Fibroblast of lung (primary cell): Measurements from ENCODE around the gene LIF. TPM values are rescaled to one million over a fixed set of nuclear protein-coding genes. Genes with fewer than 3 reads are reported as not detected.

Source experiments
- DNase-seq, 2 donors: peaks; one replicate each; pipeline versions ENCODE4 v3.0.0 to v3.0.0-alpha.2; 2010; ENCODE audit warnings: low read depth in 2 of 2
- H2AFZ ChIP-seq: 2 replicates; pipeline ENCODE4 v1.5.1; 2012; ENCODE audit warnings: low read length, control low read depth, inconsistent platforms
- H3K27ac ChIP-seq: 2 replicates; pipeline ENCODE4 v1.5.1; 2011; ENCODE audit warnings: low read length, control low read depth; ENCODE audit not compliant: insufficient read depth
- H3K27me3 ChIP-seq: 2 replicates; pipeline ENCODE4 v1.5.1; 2011; ENCODE audit warnings: mild to moderate bottlenecking, low read length; ENCODE audit not compliant: control insufficient read depth, insufficient read depth
- H3K36me3 ChIP-seq: 2 replicates; pipeline ENCODE4 v1.5.1; 2011; ENCODE audit warnings: low read length; ENCODE audit not compliant: control insufficient read depth, insufficient read depth
- H3K4me1 ChIP-seq: 2 replicates; pipeline ENCODE4 v1.5.1; 2011; ENCODE audit warnings: low read length; ENCODE audit not compliant: control insufficient read depth, insufficient read depth; ENCODE audit errors: extremely low read depth
- H3K4me2 ChIP-seq: 2 replicates; pipeline ENCODE4 v1.5.1; 2011; ENCODE audit warnings: low read length, control low read depth; ENCODE audit not compliant: insufficient read depth; ENCODE audit errors: extremely low read depth
- H3K4me3 ChIP-seq, 4 experiments: fragments of 200-600 bp in 1 of 4; sonication (generic) in 1 of 4; replicated peaks in 1 of 4; 2 replicates each; pipeline ENCODE4 v1.5.1; 2011 to 2016; ENCODE audit warnings: low read length in 4 of 4, low read depth in 3 of 4, mild to moderate bottlenecking in 3 of 4, control low read depth in 2 of 4, inconsistent platforms in 1 of 4, mixed read lengths in 1 of 4; ENCODE audit not compliant: insufficient read depth in 1 of 4; ENCODE audit errors: control extremely low read depth in 1 of 4
- H3K79me2 ChIP-seq: 2 replicates; pipeline ENCODE4 v1.5.1; 2012; ENCODE audit warnings: mild to moderate bottlenecking, low read length, inconsistent platforms; ENCODE audit not compliant: control insufficient read depth, insufficient read depth
- H3K9ac ChIP-seq: 2 replicates; pipeline ENCODE4 v1.5.1; 2011; ENCODE audit warnings: mild to moderate bottlenecking, low read length, control low read depth; ENCODE audit not compliant: insufficient read depth
- H3K9me3 ChIP-seq: 2 replicates; pipeline ENCODE4 v1.5.1; 2012; ENCODE audit warnings: low read depth, low read length; ENCODE audit not compliant: control insufficient read depth, insufficient read depth
- H4K20me1 ChIP-seq: 2 replicates; pipeline ENCODE4 v1.5.1; 2011; ENCODE audit warnings: low read length; ENCODE audit not compliant: control insufficient read depth, insufficient read depth; ENCODE audit errors: extremely low read depth
- EZH2 ChIP-seq: IDR thresholded peaks from 2 replicates; pipeline ENCODE4 v1.5.1; 2012; ENCODE audit warnings: low read length, control low read depth, mild to moderate bottlenecking; ENCODE audit errors: missing control alignments
- polyA plus RNA-seq, 2 donors: library from polyadenylated mRNA; depleted of rRNA in 1 of 2; stranded (reverse) in 1 of 2; unstranded in 1 of 2; fragments of >200 nt; gene quantifications; 2 replicates each; pipeline ENCODE4 v1.2.1, GENCODE V29; 2011 to 2012; ENCODE audit warnings: missing spikeins in 1 of 2
- total RNA-seq: library from RNA; depleted of rRNA; stranded (reverse); fragments of >200 nt; gene quantifications from 2 replicates; pipeline ENCODE4 v1.2.1, GENCODE V29; 2014
- TF ChIP-seq, protein P1 (sequence below), 2 donors: IDR thresholded peaks in 1 of 2; conservative IDR thresholded peaks in 1 of 2; 1 replicate in 1 of 2; 2 replicates in 1 of 2; pipeline ENCODE4 v1.5.1; 2011 to 2012; ENCODE audit warnings: low read length in 2 of 2, control low read depth in 1 of 2, inconsistent platforms in 1 of 2, low read depth in 1 of 2, mild to moderate bottlenecking in 1 of 2

Gene LIF
- total and polyA plus RNA-seq, 2 donors (not counting 1 experiment from before 2014, with no cell fraction given), result 4.5 to 11.2 TPM

DNA sequence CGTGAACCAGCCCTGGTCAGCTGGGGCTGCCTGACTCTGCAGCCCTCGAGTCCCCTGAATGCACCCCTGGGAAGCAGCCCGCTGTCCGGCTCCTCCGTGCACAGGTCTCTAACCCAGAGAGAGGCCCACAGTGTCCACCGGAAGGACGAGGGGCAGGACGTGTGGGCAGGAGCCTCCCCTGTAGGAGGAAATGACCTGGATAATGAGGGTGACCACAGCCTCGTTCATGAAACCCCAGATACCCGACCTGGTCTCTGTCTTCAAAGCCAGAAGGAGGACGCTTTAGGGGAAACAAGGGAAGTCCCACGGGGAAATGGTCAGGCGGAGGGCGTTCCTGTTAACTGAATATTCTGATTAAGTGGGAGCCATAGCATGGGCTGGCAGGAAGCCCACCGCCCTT lies 23.3 kb downstream of the LIF start:
- Histone ChIP-seq H3K4me3 (no peak overlapping the region), H3K27ac (no peak overlapping the region), H3K79me2 (no peaks in the 10 kb centered on the region), H3K9ac (no peak overlapping the region), H4K20me1 (no peaks in the 10 kb centered on the region), H2AFZ (no peak overlapping the region), H3K4me2 (no peak overlapping the region), H3K36me3 (no peaks in the 10 kb centered on the region), H3K4me1 (peaks cover 3% of the 10 kb centered on the region), H3K9me3 (no peaks in the 10 kb centered on the region), H3K27me3 (no peaks in the 10 kb centered on the region)
- TF ChIP-seq EZH2, result no peak
- TF ChIP-seq, protein P1, sequence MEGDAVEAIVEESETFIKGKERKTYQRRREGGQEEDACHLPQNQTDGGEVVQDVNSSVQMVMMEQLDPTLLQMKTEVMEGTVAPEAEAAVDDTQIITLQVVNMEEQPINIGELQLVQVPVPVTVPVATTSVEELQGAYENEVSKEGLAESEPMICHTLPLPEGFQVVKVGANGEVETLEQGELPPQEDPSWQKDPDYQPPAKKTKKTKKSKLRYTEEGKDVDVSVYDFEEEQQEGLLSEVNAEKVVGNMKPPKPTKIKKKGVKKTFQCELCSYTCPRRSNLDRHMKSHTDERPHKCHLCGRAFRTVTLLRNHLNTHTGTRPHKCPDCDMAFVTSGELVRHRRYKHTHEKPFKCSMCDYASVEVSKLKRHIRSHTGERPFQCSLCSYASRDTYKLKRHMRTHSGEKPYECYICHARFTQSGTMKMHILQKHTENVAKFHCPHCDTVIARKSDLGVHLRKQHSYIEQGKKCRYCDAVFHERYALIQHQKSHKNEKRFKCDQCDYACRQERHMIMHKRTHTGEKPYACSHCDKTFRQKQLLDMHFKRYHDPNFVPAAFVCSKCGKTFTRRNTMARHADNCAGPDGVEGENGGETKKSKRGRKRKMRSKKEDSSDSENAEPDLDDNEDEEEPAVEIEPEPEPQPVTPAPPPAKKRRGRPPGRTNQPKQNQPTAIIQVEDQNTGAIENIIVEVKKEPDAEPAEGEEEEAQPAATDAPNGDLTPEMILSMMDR (conservative IDR thresholded peaks at IDR 0.05 in 1 of 2, IDR thresholded peaks at IDR 0.05 in 1 of 2; ENCODE audit: low read depth in 1 of 2, low read length in 2 of 2), result no peak
- DNase-seq, result no peak

DNA sequence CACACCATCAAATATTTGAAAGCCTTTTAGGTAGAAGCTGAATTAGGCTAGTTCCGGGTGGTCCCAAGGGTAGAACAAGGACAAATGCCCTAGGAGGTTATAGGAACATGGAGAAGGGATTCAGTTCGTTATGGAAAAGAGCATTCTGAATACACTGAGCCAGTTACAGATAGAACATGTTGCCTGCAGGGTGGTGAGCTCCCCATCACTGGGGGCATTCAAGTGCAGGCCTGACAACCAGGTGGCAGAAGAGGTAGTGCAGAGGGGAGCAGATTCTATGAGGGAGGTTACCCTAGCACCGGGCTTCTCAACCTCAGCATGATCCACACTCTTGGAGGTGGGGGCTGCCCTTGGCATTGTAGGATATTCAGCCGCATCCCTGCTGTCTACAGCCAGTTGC lies 24.2 kb downstream of the LIF start:
- no peak for DNase-seq
- Histone ChIP-seq H2AFZ (no peak overlapping the region), H4K20me1 (no peaks in the 10 kb centered on the region), H3K4me2 (no peak overlapping the region), H3K36me3 (no peaks in the 10 kb centered on the region), H3K27me3 (no peaks in the 10 kb centered on the region), H3K27ac (no peak overlapping the region), H3K79me2 (no peaks in the 10 kb centered on the region), H3K9ac (no peak overlapping the region), H3K4me1 (peaks cover 5% of the 10 kb centered on the region), H3K4me3 (no peak overlapping the region), H3K9me3 (no peaks in the 10 kb centered on the region)
- no peak for TF ChIP-seq EZH2
- TF ChIP-seq, protein P1 (conservative IDR thresholded peaks at IDR 0.05 in 1 of 2, IDR thresholded peaks at IDR 0.05 in 1 of 2; ENCODE audit: low read depth in 1 of 2, low read length in 2 of 2), result no peak

GRCh38 chr22:30221121-30221992 lies 25.2 kb downstream of the LIF start:
- Histone ChIP-seq H3K27ac (no peak overlapping the region), H3K27me3 (no peaks in the 10 kb centered on the region), H2AFZ (no peak overlapping the region), H3K79me2 (no peaks in the 10 kb centered on the region), H3K36me3 (no peaks in the 10 kb centered on the region), H3K9me3 (no peaks in the 10 kb centered on the region), H4K20me1 (no peaks in the 10 kb centered on the region), H3K4me1 (peaks cover 5% of the 10 kb centered on the region), H3K9ac (no peak overlapping the region), H3K4me2 (no peak overlapping the region), H3K4me3 (no peak overlapping the region)
- no peak for TF ChIP-seq EZH2
- TF ChIP-seq, protein P1 (conservative IDR thresholded peaks at IDR 0.05 in 1 of 2, IDR thresholded peaks at IDR 0.05 in 1 of 2; ENCODE audit: low read depth in 1 of 2, low read length in 2 of 2), result no peak
- no peak for DNase-seq
